H1 (cell line): ENCODE measurements around the gene ACER1.

Source experiments
- CHD1 ChIP-seq: IDR thresholded peaks from 2 replicates; pipeline ENCODE4 v1.6.1; 2012; ENCODE audit warnings: low read depth, low read length, improper control_type of control experiment
- HDAC2 ChIP-seq, 2 experiments: fragments of 300-600 bp in 1 of 2; sonication (generic) in 1 of 2; IDR thresholded peaks; 2 replicates each; pipeline ENCODE4 v1.6.1; 2011 to 2012; ENCODE audit warnings: low read depth in 2 of 2, low read length in 2 of 2, mild to moderate bottlenecking in 2 of 2, moderate library complexity in 2 of 2, borderline replicate concordance in 1 of 2, inconsistent platforms in 1 of 2
- RFX5 ChIP-seq: IDR thresholded peaks from 2 replicates; pipeline ENCODE4 v1.6.1; 2011; ENCODE audit warnings: low read depth, low read length, improper control_type of control experiment, borderline replicate concordance
- TF ChIP-seq, protein P1 (sequence below), 3 experiments: IDR thresholded peaks; 1 replicate in 2 of 3; 2 replicates in 1 of 3; pipeline versions ENCODE4 v1.5.1 to v1.6.1; 2011; ENCODE audit warnings: low read length in 3 of 3, mild to moderate bottlenecking in 3 of 3, inconsistent platforms in 2 of 3, low read depth in 1 of 3, moderate library complexity in 1 of 3; ENCODE audit not compliant: insufficient read depth in 1 of 3; ENCODE audit errors: control extremely low read depth in 1 of 3

DNA sequence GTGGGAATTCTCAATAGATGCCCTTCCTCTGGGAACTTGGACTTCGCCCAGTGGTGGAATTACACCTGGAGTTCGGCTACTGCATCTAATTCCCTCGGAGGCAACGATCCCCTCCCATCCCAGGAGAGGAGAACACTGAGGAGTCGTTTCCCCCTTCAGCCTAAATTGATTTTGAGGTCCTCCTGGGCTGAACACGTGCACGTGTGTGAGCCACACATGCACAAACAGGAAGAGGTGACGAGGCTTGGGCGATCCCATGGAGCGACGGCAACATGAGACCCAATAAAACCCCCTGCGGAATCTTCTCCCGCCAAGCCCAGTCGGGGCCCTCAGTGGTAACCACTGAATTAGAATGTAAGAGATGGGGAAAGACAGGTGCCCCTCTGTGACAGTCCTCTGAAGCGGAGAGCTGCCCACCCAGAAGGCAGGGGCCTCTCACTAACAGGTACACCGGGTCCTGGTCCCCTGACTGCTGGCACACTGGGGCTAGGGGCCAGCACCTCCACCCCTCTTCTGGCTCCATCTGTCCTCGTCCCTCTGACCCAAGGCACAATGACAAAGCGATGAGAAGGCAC, 58.2 kb downstream of the ACER1 start:
- TF ChIP-seq RFX5 (no peak), HDAC2 (IDR thresholded peaks at IDR 0.05; ENCODE audit: borderline replicate concordance in 1 of 2, low read depth in 2 of 2, low read length in 2 of 2) (no peak), CHD1 (no peak)
- TF ChIP-seq, protein P1, sequence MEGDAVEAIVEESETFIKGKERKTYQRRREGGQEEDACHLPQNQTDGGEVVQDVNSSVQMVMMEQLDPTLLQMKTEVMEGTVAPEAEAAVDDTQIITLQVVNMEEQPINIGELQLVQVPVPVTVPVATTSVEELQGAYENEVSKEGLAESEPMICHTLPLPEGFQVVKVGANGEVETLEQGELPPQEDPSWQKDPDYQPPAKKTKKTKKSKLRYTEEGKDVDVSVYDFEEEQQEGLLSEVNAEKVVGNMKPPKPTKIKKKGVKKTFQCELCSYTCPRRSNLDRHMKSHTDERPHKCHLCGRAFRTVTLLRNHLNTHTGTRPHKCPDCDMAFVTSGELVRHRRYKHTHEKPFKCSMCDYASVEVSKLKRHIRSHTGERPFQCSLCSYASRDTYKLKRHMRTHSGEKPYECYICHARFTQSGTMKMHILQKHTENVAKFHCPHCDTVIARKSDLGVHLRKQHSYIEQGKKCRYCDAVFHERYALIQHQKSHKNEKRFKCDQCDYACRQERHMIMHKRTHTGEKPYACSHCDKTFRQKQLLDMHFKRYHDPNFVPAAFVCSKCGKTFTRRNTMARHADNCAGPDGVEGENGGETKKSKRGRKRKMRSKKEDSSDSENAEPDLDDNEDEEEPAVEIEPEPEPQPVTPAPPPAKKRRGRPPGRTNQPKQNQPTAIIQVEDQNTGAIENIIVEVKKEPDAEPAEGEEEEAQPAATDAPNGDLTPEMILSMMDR (IDR thresholded peaks at IDR 0.05; ENCODE audit: control extremely low read depth in 1 of 3, insufficient read depth in 1 of 3, low read depth in 1 of 3, low read length in 3 of 3) = no peak
